ENCODE measurements around the gene DUSP22. TPM values are rescaled to one million over a fixed set of nuclear protein-coding genes. Genes with fewer than 3 reads are reported as not detected.

Gene DUSP22
- polyA plus RNA-seq, 1 of the 3 experiments (the other 2 are of a cell fraction), result 6.8 TPM

DNA sequence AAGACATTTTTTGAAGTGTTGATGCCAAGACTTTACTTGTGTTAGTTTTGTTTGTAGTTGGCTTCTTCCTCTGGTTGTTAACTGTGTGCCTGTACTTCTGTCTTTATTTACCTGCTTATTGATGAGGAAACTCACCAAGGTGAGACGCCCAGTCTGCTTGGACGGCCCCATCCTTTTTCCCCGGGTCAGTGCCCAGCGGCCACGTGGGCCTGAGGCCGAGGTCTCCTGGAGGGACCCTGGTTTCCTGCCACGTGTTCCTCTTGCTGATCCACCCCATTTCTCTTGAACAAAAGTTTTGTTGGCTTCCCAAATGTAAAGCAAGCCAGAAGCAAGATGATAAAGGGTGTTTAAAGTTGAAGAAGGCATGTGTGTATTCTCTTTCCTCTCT is 24.8 kb downstream of the DUSP22 start:
- no peak overlapping the region for H2AFZ ChIP-seq (ENCODE audit: low read depth)
- ChIA-PET POLR2A (no interaction called here), CTCF (no interaction called here)
- no peak overlapping the region for H3K4me2 ChIP-seq
- H3K4me3 ChIP-seq (ENCODE audit: low read depth in 2 of 2, low read length in 1 of 2), result no peak overlapping the region
- no peaks in the 10 kb centered on the region for H3K9me3 ChIP-seq
- no peaks in the 10 kb centered on the region for H3K36me3 ChIP-seq (replicated peaks in 1 of 2; ENCODE audit: control insufficient read depth in 1 of 2, insufficient read depth in 2 of 2, low read length in 1 of 2)
- no peaks in the 10 kb centered on the region for H3K79me2 ChIP-seq (ENCODE audit: insufficient read depth)
- no peaks in the 10 kb centered on the region for H4K20me1 ChIP-seq (ENCODE audit: insufficient read depth)
- no peak overlapping the region for H3K9ac ChIP-seq
- peaks cover 10% of the 10 kb centered on the region; the same call in 1 of the 2 replicates for H3K27me3 ChIP-seq (ENCODE audit: insufficient read depth)
- no peaks in the 10 kb centered on the region; a peak in 1 of 4 replicates for H3K4me1 ChIP-seq (ENCODE audit: control insufficient read depth in 1 of 2, insufficient read depth in 2 of 2, low read depth in 1 of 2, low read length in 1 of 2)
- WGBS (ENCODE audit: low lambda C conversion rate), result 34% methylated on average over 7 of the region's 7 CpGs
- H3F3A ChIP-seq (replicated peaks; ENCODE audit: insufficient read depth), result no peaks in the 10 kb centered on the region
- H3K27ac ChIP-seq (ENCODE audit: low read depth in 2 of 2, low read length in 1 of 2), result no peak overlapping the region
- no peaks in the 10 kb centered on the region for H3K9me2 ChIP-seq
- TF ChIP-seq SMC3 (IDR thresholded peaks at IDR 0.05; ENCODE audit: low read depth, low read length) (no peak), NRF1 (IDR thresholded peaks at IDR 0.05; ENCODE audit: low read depth, low read length) (no peak), GATA2 (CRISPR knock-in tag; IDR thresholded peaks at IDR 0.05) (no peak), EZH2phosphoT487 (IDR thresholded peaks at IDR 0.05; ENCODE audit: borderline replicate concordance, low read depth) (no peak), FOSL2 (IDR thresholded peaks at IDR 0.05; ENCODE audit: borderline replicate concordance, low read depth) (no peak), EP300 (IDR thresholded peaks at IDR 0.05; ENCODE audit: borderline replicate concordance in 1 of 2, low read depth in 1 of 2, low read length in 1 of 2) (no peak), CHD2 (IDR thresholded peaks at IDR 0.05; ENCODE audit: low read length, partially characterized antibody) (no peak), YY1 (IDR thresholded peaks at IDR 0.05; ENCODE audit: low read depth) (no peak), NFIC (IDR thresholded peaks at IDR 0.05; ENCODE audit: borderline replicate concordance) (no peak), RAD21 (IDR thresholded peaks at IDR 0.05; ENCODE audit: low read length) (no peak), MEF2A (IDR thresholded peaks at IDR 0.05; ENCODE audit: borderline replicate concordance, low read depth) (no peak), ELF1 (IDR thresholded peaks at IDR 0.05) (no peak)
- TF ChIP-seq, protein P1, sequence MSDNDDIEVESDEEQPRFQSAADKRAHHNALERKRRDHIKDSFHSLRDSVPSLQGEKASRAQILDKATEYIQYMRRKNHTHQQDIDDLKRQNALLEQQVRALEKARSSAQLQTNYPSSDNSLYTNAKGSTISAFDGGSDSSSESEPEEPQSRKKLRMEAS (IDR thresholded peaks at IDR 0.05; ENCODE audit: low read depth), result no peak
- no peak for DNase-seq

- POLR2A ChIA-PET, result no interaction called here
- no peaks in the 10 kb centered on the region for H3F3A ChIP-seq (replicated peaks; ENCODE audit: insufficient read depth)
- H3K4me2 ChIP-seq, result no peak overlapping the region
Measured at GRCh38 chr6:317448-318144, 25.3 kb downstream of the DUSP22 start.

More at GRCh38 chr6:317448-318144, 25.3 kb downstream of the DUSP22 start:
- no peaks in the 10 kb centered on the region for H3K36me3 ChIP-seq (replicated peaks in 1 of 2; ENCODE audit: control insufficient read depth in 1 of 2, insufficient read depth in 2 of 2, low read length in 1 of 2)
- H3K79me2 ChIP-seq (ENCODE audit: insufficient read depth), result no peaks in the 10 kb centered on the region
- H3K27me3 ChIP-seq (ENCODE audit: insufficient read depth), result peaks cover 10% of the 10 kb centered on the region; the same call in 1 of the 2 replicates
- H3K27ac ChIP-seq (ENCODE audit: low read depth in 2 of 2, low read length in 1 of 2), result no peak overlapping the region
- CTCF ChIA-PET, result interaction anchor here (1.2 kb wide), 1 partner anchor 10 kb away, joined by 3 read pairs; no protein-coding TSS in a partner anchor
- 48% methylated on average over 18 of the region's 18 CpGs for WGBS (ENCODE audit: low lambda C conversion rate)
- no peak for DNase-seq
- H3K9me2 ChIP-seq, result no peaks in the 10 kb centered on the region
- H3K9me3 ChIP-seq, result no peaks in the 10 kb centered on the region
- no peak overlapping the region for H3K9ac ChIP-seq
- no peak for TF ChIP-seq RFX5 (IDR thresholded peaks at IDR 0.05; ENCODE audit: low read length)
- TF ChIP-seq FOSL2 (IDR thresholded peaks at IDR 0.05; ENCODE audit: borderline replicate concordance, low read depth), result no peak
- TF ChIP-seq, protein P2, sequence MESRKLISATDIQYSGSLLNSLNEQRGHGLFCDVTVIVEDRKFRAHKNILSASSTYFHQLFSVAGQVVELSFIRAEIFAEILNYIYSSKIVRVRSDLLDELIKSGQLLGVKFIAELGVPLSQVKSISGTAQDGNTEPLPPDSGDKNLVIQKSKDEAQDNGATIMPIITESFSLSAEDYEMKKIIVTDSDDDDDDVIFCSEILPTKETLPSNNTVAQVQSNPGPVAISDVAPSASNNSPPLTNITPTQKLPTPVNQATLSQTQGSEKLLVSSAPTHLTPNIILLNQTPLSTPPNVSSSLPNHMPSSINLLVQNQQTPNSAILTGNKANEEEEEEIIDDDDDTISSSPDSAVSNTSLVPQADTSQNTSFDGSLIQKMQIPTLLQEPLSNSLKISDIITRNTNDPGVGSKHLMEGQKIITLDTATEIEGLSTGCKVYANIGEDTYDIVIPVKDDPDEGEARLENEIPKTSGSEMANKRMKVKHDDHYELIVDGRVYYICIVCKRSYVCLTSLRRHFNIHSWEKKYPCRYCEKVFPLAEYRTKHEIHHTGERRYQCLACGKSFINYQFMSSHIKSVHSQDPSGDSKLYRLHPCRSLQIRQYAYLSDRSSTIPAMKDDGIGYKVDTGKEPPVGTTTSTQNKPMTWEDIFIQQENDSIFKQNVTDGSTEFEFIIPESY (IDR thresholded peaks at IDR 0.05; ENCODE audit: borderline replicate concordance, low read depth), result no peak
- TF ChIP-seq JUND (IDR thresholded peaks at IDR 0.05), result no peak
- no peak for TF ChIP-seq CTCF (IDR thresholded peaks at IDR 0.05)
- TF ChIP-seq EZH2phosphoT487 (IDR thresholded peaks at IDR 0.05; ENCODE audit: borderline replicate concordance, low read depth), result no peak
- TF ChIP-seq GATA2 (CRISPR knock-in tag; IDR thresholded peaks at IDR 0.05), result no peak
- TF ChIP-seq, protein P3, sequence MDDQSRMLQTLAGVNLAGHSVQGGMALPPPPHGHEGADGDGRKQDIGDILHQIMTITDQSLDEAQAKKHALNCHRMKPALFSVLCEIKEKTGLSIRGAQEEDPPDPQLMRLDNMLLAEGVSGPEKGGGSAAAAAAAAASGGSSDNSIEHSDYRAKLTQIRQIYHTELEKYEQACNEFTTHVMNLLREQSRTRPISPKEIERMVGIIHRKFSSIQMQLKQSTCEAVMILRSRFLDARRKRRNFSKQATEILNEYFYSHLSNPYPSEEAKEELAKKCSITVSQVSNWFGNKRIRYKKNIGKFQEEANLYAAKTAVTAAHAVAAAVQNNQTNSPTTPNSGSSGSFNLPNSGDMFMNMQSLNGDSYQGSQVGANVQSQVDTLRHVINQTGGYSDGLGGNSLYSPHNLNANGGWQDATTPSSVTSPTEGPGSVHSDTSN (IDR thresholded peaks at IDR 0.05), result no peak
- TF ChIP-seq MEF2A (IDR thresholded peaks at IDR 0.05; ENCODE audit: borderline replicate concordance, low read depth), result no peak
- TF ChIP-seq MXI1 (IDR thresholded peaks at IDR 0.05; ENCODE audit: low read depth, low read length), result no peak
- no peak for TF ChIP-seq RXRA (IDR thresholded peaks at IDR 0.05; ENCODE audit: borderline replicate concordance, low read depth)
- TF ChIP-seq FOXM1 (IDR thresholded peaks at IDR 0.05; ENCODE audit: low read depth), result no peak
- TF ChIP-seq RCOR1 (IDR thresholded peaks at IDR 0.05; ENCODE audit: low read length), result no peak
- no peak for TF ChIP-seq NRF1 (IDR thresholded peaks at IDR 0.05; ENCODE audit: low read depth, low read length)
- TF ChIP-seq USF1 (IDR thresholded peaks at IDR 0.05; ENCODE audit: borderline replicate concordance, low read depth), result no peak
- no peak overlapping the region for H2AFZ ChIP-seq (ENCODE audit: low read depth)
- H3K4me1 ChIP-seq (ENCODE audit: control insufficient read depth in 1 of 2, insufficient read depth in 2 of 2, low read depth in 1 of 2, low read length in 1 of 2), result no peaks in the 10 kb centered on the region; a peak in 1 of 4 replicates
- no peak overlapping the region for H3K4me3 ChIP-seq (ENCODE audit: low read depth in 2 of 2, low read length in 1 of 2)
- no peaks in the 10 kb centered on the region for H4K20me1 ChIP-seq (ENCODE audit: insufficient read depth)
